C4-2B (cell line): ENCODE results near the gene GBE1.

Source experiments
- CTCF ChIP-seq: fragments of 450-650 bp; conservative IDR thresholded peaks from 2 replicates; pipeline ENCODE4 v1.5.1; 2017; ENCODE audit warnings: mild to moderate bottlenecking
- ZFX ChIP-seq: fragments of 450-650 bp; IDR thresholded peaks from 2 replicates; pipeline ENCODE4 v1.6.1; 2017

GRCh38 chr3:81808900-81809299 is 47.5 kb upstream of the GBE1 start:
- no peak for TF ChIP-seq CTCF
- no peak for TF ChIP-seq ZFX
